ENCODE results near the gene PLEKHS1. TPM values are rescaled to one million over a fixed set of nuclear protein-coding genes. Genes with fewer than 3 reads are reported as not detected.

Gene PLEKHS1
- total and polyA plus RNA-seq, 4 donors: under 0.01 TPM; not detected in 3

DNA sequence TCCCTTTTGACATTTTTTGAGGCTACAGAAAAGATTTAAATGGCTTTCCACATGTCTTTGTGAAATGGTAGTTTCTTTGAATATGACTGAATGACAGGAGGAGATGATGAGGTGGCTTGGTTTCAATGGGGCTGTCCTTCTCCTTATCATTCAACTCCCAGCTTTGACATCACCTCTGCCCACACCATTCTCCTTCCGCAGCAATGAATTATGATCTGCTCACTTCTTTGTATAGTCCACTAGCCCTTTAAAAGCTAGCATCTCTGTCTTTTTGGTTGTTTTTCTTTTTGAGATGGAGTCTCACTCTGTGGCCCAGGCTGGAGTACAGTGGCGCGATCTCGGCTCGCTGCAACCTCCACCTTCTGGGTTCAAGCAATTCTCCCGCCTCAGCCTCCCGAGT lies 70.7 kb downstream of the PLEKHS1 start:
- Histone ChIP-seq H3K4me3 (ENCODE audit: low read depth in 1 of 3, low read length in 3 of 3) (no peak overlapping the region), H3K9me3 (ENCODE audit: control insufficient read depth in 4 of 4, low read length in 3 of 4) (no peaks in the 10 kb centered on the region), H3K4me1 (ENCODE audit: control insufficient read depth in 4 of 4, insufficient read depth in 4 of 4, low read length in 3 of 4) (no peaks in the 10 kb centered on the region), H3K27ac (ENCODE audit: low read depth in 1 of 2, low read length in 2 of 2) (no peak overlapping the region), H3K27me3 (ENCODE audit: control insufficient read depth in 4 of 4, insufficient read depth in 4 of 4, low read length in 3 of 4) (no peaks in the 10 kb centered on the region), H3K9ac (ENCODE audit: low read depth in 1 of 2, low read length in 2 of 2) (no peak overlapping the region), H3K36me3 (ENCODE audit: control insufficient read depth in 4 of 4, insufficient read depth in 3 of 4, low read depth in 1 of 4, low read length in 3 of 4) (no peaks in the 10 kb centered on the region)
- no peak for DNase-seq (ENCODE audit: low spot score)
- 98% methylated on average over 7 of the region's 7 CpGs for WGBS
- TF ChIP-seq EGR1 (IDR thresholded peaks at IDR 0.05; ENCODE audit: low read depth in 2 of 2) (no peak), FOXA1 (IDR thresholded peaks at IDR 0.05) (no peak), RXRA (IDR thresholded peaks at IDR 0.05) (no peak), HNF4A (conservative IDR thresholded peaks at IDR 0.05) (no peak), NR2F2 (IDR thresholded peaks at IDR 0.05) (no peak), RAD21 (IDR thresholded peaks at IDR 0.05) (no peak)
- TF ChIP-seq, protein P1, sequence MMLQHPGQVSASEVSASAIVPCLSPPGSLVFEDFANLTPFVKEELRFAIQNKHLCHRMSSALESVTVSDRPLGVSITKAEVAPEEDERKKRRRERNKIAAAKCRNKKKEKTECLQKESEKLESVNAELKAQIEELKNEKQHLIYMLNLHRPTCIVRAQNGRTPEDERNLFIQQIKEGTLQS (IDR thresholded peaks at IDR 0.05): no peak

DNA sequence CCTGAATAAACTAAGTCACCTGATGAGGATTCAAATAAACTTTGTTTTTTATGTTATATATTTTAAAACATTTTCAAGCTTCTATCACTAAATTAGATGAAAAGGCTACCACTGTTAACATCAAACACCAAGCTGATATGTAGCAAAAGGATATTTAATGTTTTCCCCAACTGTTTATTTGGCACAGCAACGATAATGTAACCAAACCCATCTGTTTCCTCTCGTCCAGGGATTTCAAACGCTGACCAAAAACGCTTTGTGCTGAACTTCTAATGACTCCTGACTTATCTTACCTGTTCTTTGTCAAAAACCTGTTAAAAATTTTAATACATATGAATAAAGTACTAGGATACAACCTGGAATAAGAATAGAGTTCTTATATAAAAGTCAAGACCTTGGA lies 71.9 kb downstream of the PLEKHS1 start:
- no peaks in the 10 kb centered on the region for H3K9me3 ChIP-seq (ENCODE audit: control insufficient read depth in 4 of 4, low read length in 3 of 4)
- H3K4me3 ChIP-seq (ENCODE audit: low read depth in 1 of 3, low read length in 3 of 3): no peak overlapping the region
- no peaks in the 10 kb centered on the region for H3K27me3 ChIP-seq (ENCODE audit: control insufficient read depth in 4 of 4, insufficient read depth in 4 of 4, low read length in 3 of 4)
- no peak overlapping the region for H3K27ac ChIP-seq (ENCODE audit: low read depth in 1 of 2, low read length in 2 of 2)
- H3K36me3 ChIP-seq (ENCODE audit: control insufficient read depth in 4 of 4, insufficient read depth in 3 of 4, low read depth in 1 of 4, low read length in 3 of 4): no peaks in the 10 kb centered on the region
- no peaks in the 10 kb centered on the region for H3K4me1 ChIP-seq (ENCODE audit: control insufficient read depth in 4 of 4, insufficient read depth in 4 of 4, low read length in 3 of 4)
- DNase-seq (ENCODE audit: low spot score): no peak
- no peak overlapping the region for H3K9ac ChIP-seq (ENCODE audit: low read depth in 1 of 2, low read length in 2 of 2)
- no peak for TF ChIP-seq JUND (IDR thresholded peaks at IDR 0.05)
- TF ChIP-seq FOXA1 (IDR thresholded peaks at IDR 0.05): no peak
- no peak for TF ChIP-seq FOXA2 (IDR thresholded peaks at IDR 0.05)
- no peak for TF ChIP-seq HNF4G (IDR thresholded peaks at IDR 0.05)
- WGBS: 70% methylated on average over 4 of the region's 4 CpGs

DNA sequence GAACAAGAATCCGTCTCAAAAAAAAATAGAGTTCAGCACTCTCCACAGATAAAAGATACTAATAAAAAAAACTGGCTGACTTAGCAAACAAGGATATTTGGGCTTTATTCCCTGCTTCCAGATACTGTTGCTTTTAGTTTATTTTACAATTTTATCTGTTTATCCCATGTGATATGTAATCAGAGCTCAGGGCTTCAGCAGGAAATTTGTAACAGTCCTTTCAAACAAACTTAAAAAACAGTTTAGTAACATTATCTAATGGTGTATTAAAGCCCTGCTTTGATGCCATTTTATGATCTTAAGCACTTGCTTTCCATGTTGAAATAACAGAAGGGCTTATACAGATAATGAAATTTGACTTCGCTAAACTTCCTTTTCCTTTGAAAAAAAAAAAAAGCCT lies 74.3 kb downstream of the PLEKHS1 start:
- H3K4me1 ChIP-seq (ENCODE audit: control insufficient read depth in 4 of 4, insufficient read depth in 4 of 4, low read length in 3 of 4): no peaks in the 10 kb centered on the region
- H3K27ac ChIP-seq (ENCODE audit: low read depth in 1 of 2, low read length in 2 of 2): no peak overlapping the region
- H3K36me3 ChIP-seq (ENCODE audit: control insufficient read depth in 4 of 4, insufficient read depth in 3 of 4, low read depth in 1 of 4, low read length in 3 of 4): no peaks in the 10 kb centered on the region
- DNase-seq (ENCODE audit: low spot score): no peak
- 72% methylated on average over 2 of the region's 2 CpGs for WGBS
- TF ChIP-seq GABPA (IDR thresholded peaks at IDR 0.05 in 1 of 2, conservative IDR thresholded peaks at IDR 0.05 in 1 of 2): no peak
- no peak for TF ChIP-seq NR2F2 (IDR thresholded peaks at IDR 0.05)
- TF ChIP-seq JUND (IDR thresholded peaks at IDR 0.05): no peak
- TF ChIP-seq YY1 (IDR thresholded peaks at IDR 0.05): no peak
- TF ChIP-seq, protein P2, sequence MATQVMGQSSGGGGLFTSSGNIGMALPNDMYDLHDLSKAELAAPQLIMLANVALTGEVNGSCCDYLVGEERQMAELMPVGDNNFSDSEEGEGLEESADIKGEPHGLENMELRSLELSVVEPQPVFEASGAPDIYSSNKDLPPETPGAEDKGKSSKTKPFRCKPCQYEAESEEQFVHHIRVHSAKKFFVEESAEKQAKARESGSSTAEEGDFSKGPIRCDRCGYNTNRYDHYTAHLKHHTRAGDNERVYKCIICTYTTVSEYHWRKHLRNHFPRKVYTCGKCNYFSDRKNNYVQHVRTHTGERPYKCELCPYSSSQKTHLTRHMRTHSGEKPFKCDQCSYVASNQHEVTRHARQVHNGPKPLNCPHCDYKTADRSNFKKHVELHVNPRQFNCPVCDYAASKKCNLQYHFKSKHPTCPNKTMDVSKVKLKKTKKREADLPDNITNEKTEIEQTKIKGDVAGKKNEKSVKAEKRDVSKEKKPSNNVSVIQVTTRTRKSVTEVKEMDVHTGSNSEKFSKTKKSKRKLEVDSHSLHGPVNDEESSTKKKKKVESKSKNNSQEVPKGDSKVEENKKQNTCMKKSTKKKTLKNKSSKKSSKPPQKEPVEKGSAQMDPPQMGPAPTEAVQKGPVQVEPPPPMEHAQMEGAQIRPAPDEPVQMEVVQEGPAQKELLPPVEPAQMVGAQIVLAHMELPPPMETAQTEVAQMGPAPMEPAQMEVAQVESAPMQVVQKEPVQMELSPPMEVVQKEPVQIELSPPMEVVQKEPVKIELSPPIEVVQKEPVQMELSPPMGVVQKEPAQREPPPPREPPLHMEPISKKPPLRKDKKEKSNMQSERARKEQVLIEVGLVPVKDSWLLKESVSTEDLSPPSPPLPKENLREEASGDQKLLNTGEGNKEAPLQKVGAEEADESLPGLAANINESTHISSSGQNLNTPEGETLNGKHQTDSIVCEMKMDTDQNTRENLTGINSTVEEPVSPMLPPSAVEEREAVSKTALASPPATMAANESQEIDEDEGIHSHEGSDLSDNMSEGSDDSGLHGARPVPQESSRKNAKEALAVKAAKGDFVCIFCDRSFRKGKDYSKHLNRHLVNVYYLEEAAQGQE (IDR thresholded peaks at IDR 0.05): no peak
- no peak for TF ChIP-seq HNF4G (IDR thresholded peaks at IDR 0.05)
- no peak for TF ChIP-seq RXRA (IDR thresholded peaks at IDR 0.05)
- TF ChIP-seq, protein P1 (IDR thresholded peaks at IDR 0.05): no peak
- no peak for TF ChIP-seq EGR1 (IDR thresholded peaks at IDR 0.05; ENCODE audit: low read depth in 2 of 2)
- TF ChIP-seq, protein P3, sequence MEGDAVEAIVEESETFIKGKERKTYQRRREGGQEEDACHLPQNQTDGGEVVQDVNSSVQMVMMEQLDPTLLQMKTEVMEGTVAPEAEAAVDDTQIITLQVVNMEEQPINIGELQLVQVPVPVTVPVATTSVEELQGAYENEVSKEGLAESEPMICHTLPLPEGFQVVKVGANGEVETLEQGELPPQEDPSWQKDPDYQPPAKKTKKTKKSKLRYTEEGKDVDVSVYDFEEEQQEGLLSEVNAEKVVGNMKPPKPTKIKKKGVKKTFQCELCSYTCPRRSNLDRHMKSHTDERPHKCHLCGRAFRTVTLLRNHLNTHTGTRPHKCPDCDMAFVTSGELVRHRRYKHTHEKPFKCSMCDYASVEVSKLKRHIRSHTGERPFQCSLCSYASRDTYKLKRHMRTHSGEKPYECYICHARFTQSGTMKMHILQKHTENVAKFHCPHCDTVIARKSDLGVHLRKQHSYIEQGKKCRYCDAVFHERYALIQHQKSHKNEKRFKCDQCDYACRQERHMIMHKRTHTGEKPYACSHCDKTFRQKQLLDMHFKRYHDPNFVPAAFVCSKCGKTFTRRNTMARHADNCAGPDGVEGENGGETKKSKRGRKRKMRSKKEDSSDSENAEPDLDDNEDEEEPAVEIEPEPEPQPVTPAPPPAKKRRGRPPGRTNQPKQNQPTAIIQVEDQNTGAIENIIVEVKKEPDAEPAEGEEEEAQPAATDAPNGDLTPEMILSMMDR (IDR thresholded peaks at IDR 0.05; ENCODE audit: low read depth, low read length, missing input control): no peak
- no peak for TF ChIP-seq RAD21 (IDR thresholded peaks at IDR 0.05)
- TF ChIP-seq TAF1 (conservative IDR thresholded peaks at IDR 0.05): no peak
- TF ChIP-seq SP1 (IDR thresholded peaks at IDR 0.05): no peak
- no peak for TF ChIP-seq HNF4A (conservative IDR thresholded peaks at IDR 0.05)
- TF ChIP-seq, protein P4, sequence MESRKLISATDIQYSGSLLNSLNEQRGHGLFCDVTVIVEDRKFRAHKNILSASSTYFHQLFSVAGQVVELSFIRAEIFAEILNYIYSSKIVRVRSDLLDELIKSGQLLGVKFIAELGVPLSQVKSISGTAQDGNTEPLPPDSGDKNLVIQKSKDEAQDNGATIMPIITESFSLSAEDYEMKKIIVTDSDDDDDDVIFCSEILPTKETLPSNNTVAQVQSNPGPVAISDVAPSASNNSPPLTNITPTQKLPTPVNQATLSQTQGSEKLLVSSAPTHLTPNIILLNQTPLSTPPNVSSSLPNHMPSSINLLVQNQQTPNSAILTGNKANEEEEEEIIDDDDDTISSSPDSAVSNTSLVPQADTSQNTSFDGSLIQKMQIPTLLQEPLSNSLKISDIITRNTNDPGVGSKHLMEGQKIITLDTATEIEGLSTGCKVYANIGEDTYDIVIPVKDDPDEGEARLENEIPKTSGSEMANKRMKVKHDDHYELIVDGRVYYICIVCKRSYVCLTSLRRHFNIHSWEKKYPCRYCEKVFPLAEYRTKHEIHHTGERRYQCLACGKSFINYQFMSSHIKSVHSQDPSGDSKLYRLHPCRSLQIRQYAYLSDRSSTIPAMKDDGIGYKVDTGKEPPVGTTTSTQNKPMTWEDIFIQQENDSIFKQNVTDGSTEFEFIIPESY (IDR thresholded peaks at IDR 0.05): no peak
- no peak for TF ChIP-seq FOXA2 (IDR thresholded peaks at IDR 0.05)
- TF ChIP-seq, protein P5, sequence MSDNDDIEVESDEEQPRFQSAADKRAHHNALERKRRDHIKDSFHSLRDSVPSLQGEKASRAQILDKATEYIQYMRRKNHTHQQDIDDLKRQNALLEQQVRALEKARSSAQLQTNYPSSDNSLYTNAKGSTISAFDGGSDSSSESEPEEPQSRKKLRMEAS (IDR thresholded peaks at IDR 0.05): no peak
- no peak for TF ChIP-seq FOXA1 (IDR thresholded peaks at IDR 0.05)
- no peaks in the 10 kb centered on the region for H3K27me3 ChIP-seq (ENCODE audit: control insufficient read depth in 4 of 4, insufficient read depth in 4 of 4, low read length in 3 of 4)
- H3K4me3 ChIP-seq (ENCODE audit: low read depth in 1 of 3, low read length in 3 of 3): no peak overlapping the region
- H3K9ac ChIP-seq (ENCODE audit: low read depth in 1 of 2, low read length in 2 of 2): no peak overlapping the region
- H3K9me3 ChIP-seq (ENCODE audit: control insufficient read depth in 4 of 4, low read length in 3 of 4): no peaks in the 10 kb centered on the region

Data from liver (tissue), 9 donors.